A673 (cell line): ENCODE results near the gene GIT2. TPM values are rescaled to one million over a fixed set of nuclear protein-coding genes. Genes with fewer than 3 reads are reported as not detected.

Experiments
- BruUV-seq: library from RNA; stranded (reverse); fragments of 400-500 nt; replicated peaks from 2 replicates; lab custom pipeline; 2021; lab: Mats Ljungman, UMichigan
- CTCF ChIA-PET: fragments of 300-600 bp; sonication (Branson Sonifier 250); formaldehyde crosslinking; loops from one replicate; lab custom pipeline; 2022; ENCODE audit warnings: antibody characterized with exemption; lab: Charles Lee
- POLR2A ChIA-PET: fragments of 300-600 bp; sonication (Branson Sonifier 250); formaldehyde crosslinking; loops from one replicate; lab custom pipeline; 2022; ENCODE audit warnings: antibody characterized with exemption; ENCODE audit not compliant: low non-redundant PET; lab: Charles Lee
- DNase-seq: peaks from one replicate; pipeline ENCODE4 v3.0.0-alpha.2; 2015; ENCODE audit warnings: low spot score
- H3K27ac ChIP-seq: fragments of 200-600 bp; sonication (generic); 2 replicates; pipeline ENCODE4 v1.5.1; 2016; ENCODE audit warnings: mixed run types, low read depth, mild to moderate bottlenecking, mixed read lengths, antibody characterized with exemption, low read length; ENCODE audit not compliant: poor library complexity, severe bottlenecking
- H3K27me3 ChIP-seq: fragments of 200-600 bp; sonication (generic); replicated peaks from 2 replicates; pipeline ENCODE4 v1.6.1; 2017; ENCODE audit warnings: mixed run types, low read depth, mild to moderate bottlenecking, mixed read lengths, antibody characterized with exemption, low read length; ENCODE audit not compliant: insufficient read depth, poor library complexity
- H3K36me3 ChIP-seq: fragments of 200-600 bp; sonication (generic); 2 replicates; pipeline ENCODE4 v1.6.1; 2016; ENCODE audit warnings: mixed run types, mild to moderate bottlenecking, mixed read lengths, antibody characterized with exemption, low read length; ENCODE audit not compliant: insufficient read depth, poor library complexity, severe bottlenecking
- H3K4me1 ChIP-seq: fragments of 200-600 bp; sonication (generic); 2 replicates; pipeline ENCODE4 v1.6.1; 2017; ENCODE audit warnings: mixed run types, mild to moderate bottlenecking, mixed read lengths, antibody characterized with exemption, low read length; ENCODE audit not compliant: insufficient read depth, poor library complexity, severe bottlenecking
- H3K4me3 ChIP-seq: fragments of 200-600 bp; sonication (generic); 2 replicates; pipeline ENCODE4 v1.5.1; 2016; ENCODE audit warnings: low read depth, mixed run types, mild to moderate bottlenecking, mixed read lengths, low read length; ENCODE audit not compliant: poor library complexity, severe bottlenecking
- H3K9me3 ChIP-seq: fragments of 200-600 bp; sonication (generic); 2 replicates; pipeline ENCODE4 v1.6.1; 2016; ENCODE audit warnings: mixed run types, low read depth, mild to moderate bottlenecking, mixed read lengths, antibody characterized with exemption, low read length; ENCODE audit not compliant: poor library complexity, severe bottlenecking
- CTCF ChIP-seq: fragments of 300-800, 200-600 bp; sonication (generic); conservative IDR thresholded peaks from 2 replicates; pipeline ENCODE4 v1.5.1; 2017; ENCODE audit warnings: low read depth, mild to moderate bottlenecking, antibody characterized with exemption, low read length, moderate library complexity, mixed read lengths
- EZH2 ChIP-seq: fragments of 200-600 bp; sonication (generic); IDR thresholded peaks from 2 replicates; pipeline ENCODE4 v1.6.1; 2017; ENCODE audit warnings: borderline replicate concordance, low read depth, mild to moderate bottlenecking, mixed read lengths, antibody characterized with exemption, low read length; ENCODE audit not compliant: poor library complexity, severe bottlenecking
- intact Hi-C: fragments of 100-400 bp; cut with micrococcal nuclease; formaldehyde crosslinking; loops from one replicate; pipeline ENCODE4 v1.10.0; 2022; ENCODE audit not compliant: unreplicated experiment
- total RNA-seq: library from RNA; stranded (reverse); gene quantifications from 2 replicates; pipeline ENCODE4 v1.2.3, GENCODE V29; 2021

The GIT2 gene
- total RNA-seq, 1 experiment from 2014 or later = 48.1 TPM

- intact Hi-C loops = no loop called here
- Histone ChIP-seq H3K27ac (no peak overlapping the region), H3K36me3 (no peaks in the 10 kb centered on the region), H3K9me3 (no peaks in the 10 kb centered on the region), H3K27me3 (peaks cover 4% of the 10 kb centered on the region), H3K4me3 (no peak overlapping the region), H3K4me1 (peaks cover 7% of the 10 kb centered on the region)
- CTCF ChIA-PET = interaction anchor here (0.7 kb wide), 2 partner anchors 148 to 562 kb away, joined by 3 to 5 read pairs; partner anchors contain the start of gene ARPC3
- DNase-seq = no peak
- TF ChIP-seq EZH2 = no peak
- no peak for TF ChIP-seq CTCF
- POLR2A ChIA-PET = no interaction called here
- no TSS peak for BruUV-seq
These were observed 107.8 kb downstream of the GIT2 start for GRCh38 chr12:109888179-109889020.

GRCh38 chr12:109885616-109886015 is 110.6 kb downstream of the GIT2 start:
- CTCF ChIA-PET = no interaction called here
- no peak for DNase-seq
- peaks cover 4% of the 10 kb centered on the region for H3K27me3 ChIP-seq
- no TSS peak for BruUV-seq
- no peak overlapping the region for H3K27ac ChIP-seq
- POLR2A ChIA-PET = no interaction called here
- H3K4me3 ChIP-seq = no peak overlapping the region
- no peaks in the 10 kb centered on the region for H3K36me3 ChIP-seq
- TF ChIP-seq CTCF (no peak), EZH2 (no peak)
- peaks cover 7% of the 10 kb centered on the region for H3K4me1 ChIP-seq
- intact Hi-C loops = no loop called here
- H3K9me3 ChIP-seq = no peaks in the 10 kb centered on the region

DNA sequence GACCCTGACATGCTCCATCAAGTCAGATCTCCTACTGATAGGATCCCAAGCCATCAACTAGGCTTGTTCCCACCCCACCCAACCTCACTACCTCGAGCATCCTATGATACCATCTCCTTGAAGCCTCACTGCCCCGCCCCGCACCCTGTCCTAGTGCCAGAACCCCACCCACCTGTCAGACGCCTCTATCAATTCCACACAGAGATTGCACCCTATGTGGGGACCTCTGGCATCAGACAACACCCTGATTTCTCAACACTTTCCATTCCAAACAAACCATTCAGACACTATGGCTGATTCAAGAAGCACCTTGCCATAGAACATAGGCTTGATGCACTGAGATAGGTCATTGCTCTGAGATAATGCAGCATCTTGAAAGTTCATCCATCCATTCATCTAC is 112.7 kb downstream of the GIT2 start:
- POLR2A ChIA-PET = no interaction called here
- peaks cover 5% of the 10 kb centered on the region for H3K4me1 ChIP-seq
- DNase-seq = no peak
- BruUV-seq = no TSS peak
- no peaks in the 10 kb centered on the region for H3K36me3 ChIP-seq
- H3K4me3 ChIP-seq = no peak overlapping the region
- no peaks in the 10 kb centered on the region for H3K9me3 ChIP-seq
- TF ChIP-seq EZH2 = no peak
- no peak for TF ChIP-seq CTCF
- H3K27me3 ChIP-seq = peaks cover 4% of the 10 kb centered on the region
- intact Hi-C loops = no loop called here
- no peak overlapping the region for H3K27ac ChIP-seq
- CTCF ChIA-PET = no interaction called here
